K562 (cell line): ENCODE results near the gene ANKRD34A. TPM values are rescaled to one million over a fixed set of nuclear protein-coding genes. Genes with fewer than 3 reads are reported as not detected.

Experiments
- ATAC-seq: fragments of 200-7000 bp; cut with Tn5 transposase; 3 replicates; pipeline ENCODE4 v1.9.1; 2020; ENCODE audit warnings: moderate library complexity
- BruUV-seq: library from RNA; stranded (reverse); fragments of 400-500 nt; replicated peaks from 2 replicates; lab custom pipeline; 2021; lab: Mats Ljungman, UMichigan
- CTCF ChIA-PET: fragments of 300-600 bp; formaldehyde crosslinking; extraction: SDS; loops from one replicate; lab custom pipeline; 2021; ENCODE audit warnings: low intra/inter-chr PET ratio; lab: Yijun Ruan, JAX
- POLR2A ChIA-PET: fragments of 300-600, 350-650 bp; sonication (Branson Sonifier 250); formaldehyde crosslinking; extraction: SDS; loops from one replicate; lab custom pipeline; 2021; ENCODE audit warnings: antibody characterized with exemption, inconsistent platforms; lab: Yijun Ruan, JAX
- DNase-seq, 4 experiments: peaks; one replicate each; pipeline versions ENCODE4 v3.0.0 to v3.0.0-alpha.2; 2011 to 2018; ENCODE audit warnings: low spot score in 3 of 4, mixed read lengths in 3 of 4; ENCODE audit errors: extremely low read depth in 1 of 4
- FAIRE-seq: peaks from 2 replicates; lab custom pipeline; 2011; peaks lifted over from hg19 to GRCh38; lab: Jason Lieb, UNC
- H2AFZ ChIP-seq: 2 replicates; pipeline ENCODE4 v1.6.0; 2011; ENCODE audit warnings: low read depth, low read length, control low read depth, inconsistent platforms
- H3K27ac ChIP-seq: fragments of 200-600 bp; 3 replicates; pipeline ENCODE4 v1.8.0; 2011; ENCODE audit warnings: low read depth, mild to moderate bottlenecking, control low read depth, inconsistent platforms, low read length, moderate library complexity, mixed read lengths; ENCODE audit errors: extremely low read depth
- H3K27me3 ChIP-seq, 2 experiments: fragments of 300-600 bp in 1 of 2; 2 replicates in 1 of 2; 3 replicates in 1 of 2; pipeline versions ENCODE4 v1.6.0 to v1.8.0; 2011; ENCODE audit warnings: inconsistent platforms in 2 of 2, low read length in 2 of 2, mild to moderate bottlenecking in 1 of 2, mixed read lengths in 1 of 2, moderate library complexity in 1 of 2; ENCODE audit not compliant: control insufficient read depth in 2 of 2, insufficient read depth in 2 of 2
- H3K36me3 ChIP-seq: fragments of 300-600 bp; 3 replicates; pipeline ENCODE4 v1.8.0; 2011; ENCODE audit warnings: mild to moderate bottlenecking, low read length, inconsistent platforms; ENCODE audit not compliant: control insufficient read depth, insufficient read depth
- H3K4me1 ChIP-seq, 2 experiments: fragments of 200-600 bp in 1 of 2; replicated peaks in 1 of 2; 2 replicates in 1 of 2; 3 replicates in 1 of 2; pipeline versions ENCODE4 v1.5.1 to v1.8.0; 2011; ENCODE audit warnings: inconsistent platforms in 2 of 2, low read length in 2 of 2, mild to moderate bottlenecking in 1 of 2, mixed read lengths in 1 of 2, moderate library complexity in 1 of 2; ENCODE audit not compliant: control insufficient read depth in 2 of 2, insufficient read depth in 2 of 2
- H3K4me2 ChIP-seq: 2 replicates; pipeline ENCODE4 v1.6.1; 2011; ENCODE audit warnings: low read length, control low read depth, inconsistent platforms, mixed read lengths; ENCODE audit not compliant: insufficient read depth
- H3K4me3 ChIP-seq: fragments of 200-600 bp; sonication (generic), shearing (Covaris generic); 2 replicates; pipeline ENCODE4 v1.5.1; 2016; ENCODE audit warnings: control low read depth, inconsistent platforms
- H3K79me2 ChIP-seq: fragments of 200-600 bp; 3 replicates; pipeline ENCODE4 v1.8.0; 2011; ENCODE audit warnings: low read length, inconsistent platforms; ENCODE audit not compliant: control insufficient read depth, insufficient read depth
- H3K9ac ChIP-seq, 2 experiments: 2 replicates each; pipeline versions ENCODE4 v1.6.0 to v1.6.1; 2011; ENCODE audit warnings: low read depth in 2 of 2, low read length in 2 of 2, control low read depth in 1 of 2, inconsistent platforms in 1 of 2, mild to moderate bottlenecking in 1 of 2, mixed read lengths in 1 of 2; ENCODE audit not compliant: insufficient read depth in 1 of 2
- H3K9me1 ChIP-seq: one replicate; pipeline ENCODE4 v1.6.0; 2011; ENCODE audit warnings: inconsistent platforms, mild to moderate bottlenecking, low read length, moderate library complexity; ENCODE audit not compliant: control insufficient read depth, insufficient read depth
- H3K9me3 ChIP-seq: replicated peaks from 2 replicates; pipeline ENCODE4 v1.5.1; 2011; ENCODE audit warnings: low read depth, low read length, inconsistent platforms; ENCODE audit not compliant: control insufficient read depth, insufficient read depth
- H4K20me1 ChIP-seq: replicated peaks from 2 replicates; pipeline ENCODE4 v1.6.1; 2011; ENCODE audit warnings: low read length, inconsistent platforms, mixed read lengths; ENCODE audit not compliant: control insufficient read depth, insufficient read depth
- PRDM10 ChIP-seq: fragments of 450-650 bp; IDR thresholded peaks from 2 replicates; pipeline ENCODE4 v1.6.1; 2018; ENCODE audit not compliant: partially characterized antibody
- ZNF717 ChIP-seq: fragments of 250-450 bp; sonication (Bioruptor Pico); IDR thresholded peaks from 2 replicates; pipeline ENCODE4 v1.5.0; 2021
- in situ Hi-C: fragments of 300-500 bp; cut with MboI; formaldehyde crosslinking; loops from 4 replicates; pipeline ENCODE4 v1.15.0; 2018; ENCODE audit warnings: inconsistent platforms, mixed read lengths
- intact Hi-C: fragments of 100-400 bp; cut with micrococcal nuclease; formaldehyde crosslinking; loops from 2 replicates; pipeline ENCODE4 v1.14.2; 2022
- polyA plus RNA-seq, 8 experiments: library from polyadenylated mRNA; depleted of rRNA in 4 of 8; stranded (reverse) in 5 of 8; unstranded in 3 of 8; fragments of >200 nt; fragmentation: Nextera tagmentation in 2 of 8; fragmentation: Illumina TruSeq in 1 of 8; extraction: Ambion mirVana in 2 of 8; extraction: Trizol in 1 of 8; gene quantifications; 2 replicates each; pipeline versions ENCODE4 v1.2.1 to v1.2.3, GENCODE V29; 2011 to 2014; ENCODE audit warnings: inconsistent platforms in 1 of 8, missing spikeins in 1 of 8
- total RNA-seq, 7 experiments: library from RNA; depleted of rRNA in 6 of 7; stranded (reverse); fragments of >200 nt in 6 of 7; fragmentation: Illumina TruSeq in 2 of 7; extraction: Trizol in 2 of 7; gene quantifications; 2 replicates each; pipeline versions ENCODE4 v1.2.1 to v1.2.3, GENCODE V29; 2011 to 2021; ENCODE audit warnings: low replicate concordance in 1 of 7

ANKRD34A gene
- total and polyA plus RNA-seq, 9 of the 15 experiments (the other 6 are each of a cell fraction or from before 2014, with no cell fraction given), result 0.06 to 1.6 (median 0.43) TPM

DNA sequence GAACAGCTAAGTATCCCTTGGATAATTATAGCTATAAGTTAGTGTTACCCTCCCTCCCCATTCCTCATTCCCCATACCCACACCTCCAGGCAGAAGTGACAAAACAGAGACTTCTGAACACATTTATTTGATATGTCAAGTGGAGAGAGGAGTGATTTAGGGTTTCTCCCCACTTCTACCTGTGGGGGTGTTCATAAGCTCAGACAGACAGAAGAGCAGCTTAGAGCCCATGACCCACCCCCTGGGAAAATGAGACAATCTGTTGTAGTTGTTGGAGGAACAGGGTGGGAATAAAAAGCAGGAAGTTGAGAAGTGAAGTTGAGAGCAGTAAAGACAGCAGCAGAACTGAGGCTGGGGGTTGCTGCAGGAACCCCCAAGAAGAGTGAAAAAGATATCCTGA lies 5.0 kb downstream of the ANKRD34A start:
- no peak overlapping the region for H3K27ac ChIP-seq
- intact Hi-C loops, result no loop called here
- H2AFZ ChIP-seq, result no peak overlapping the region
- no peak for ATAC-seq
- H3K9me1 ChIP-seq, result no peaks in the 10 kb centered on the region
- no peak overlapping the region for H3K4me2 ChIP-seq
- peaks cover 38 to 39% of the 10 kb centered on the region in 2 experiments; a peak in 4 of 5 replicates for H3K4me1 ChIP-seq
- H3K27me3 ChIP-seq, result no peaks in the 10 kb centered on the region; a peak in 1 of 5 replicates
- FAIRE-seq, result no peak
- no peak for DNase-seq
- H3K79me2 ChIP-seq, result peaks cover 33% of the 10 kb centered on the region
- H3K4me3 ChIP-seq, result no peak overlapping the region
- H3K36me3 ChIP-seq, result no peaks in the 10 kb centered on the region
- TF ChIP-seq ZNF717 (CRISPR knock-in tag), result no peak
- peak; percentile 60 for TF ChIP-seq PRDM10
- BruUV-seq, result no TSS peak
- in situ Hi-C loops, result no loop called here
- no peak overlapping the region for H3K9ac ChIP-seq
- H4K20me1 ChIP-seq, result no peaks in the 10 kb centered on the region
- no peaks in the 10 kb centered on the region for H3K9me3 ChIP-seq
- ChIA-PET POLR2A (interaction anchor here (0.9 to 2.7 kb wide), 2 partner anchors 79 to 99 kb away, joined by 5 to 17 read pairs; no protein-coding TSS in a partner anchor), CTCF (no interaction called here)
